ENCODE data around the gene INTS7. TPM values are rescaled to one million over a fixed set of nuclear protein-coding genes. Genes with fewer than 3 reads are reported as not detected.

Gene INTS7
- total and polyA plus RNA-seq, 7 donors = 4.4 to 13.2 (median 6.5) TPM

DNA sequence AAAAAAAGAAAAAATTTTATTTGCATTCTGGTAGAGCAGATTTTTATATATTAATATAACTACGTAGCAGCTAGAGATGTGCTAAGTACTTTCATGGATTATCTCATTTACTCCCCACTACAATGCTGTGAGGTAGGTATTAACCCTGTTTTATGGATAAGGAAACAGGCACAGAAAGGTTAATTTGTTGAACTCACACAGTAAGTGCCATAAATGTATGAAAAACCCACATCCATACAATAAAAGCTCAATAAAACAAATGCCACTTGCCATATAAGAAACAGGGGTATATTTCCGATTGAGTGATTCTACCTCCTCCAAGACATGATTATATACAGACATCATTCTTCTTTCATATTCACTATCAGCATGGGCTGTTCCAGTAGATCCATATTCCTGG lies 83.1 kb downstream of the INTS7 start:
- WGBS, 2 donors = 26 to 77% methylated on average over 2 of the region's 2 CpGs
- DNase-seq = no peak

GRCh38 chr1:211951856-211952255 lies 83.5 kb downstream of the INTS7 start:
- intact Hi-C loops (cut with DNase I) = no loop called here
- TF ChIP-seq POLR2AphosphoS5 (IDR thresholded peaks at IDR 0.05) (no peak), POLR2A (IDR thresholded peaks at IDR 0.05) (no peak), EP300 (IDR thresholded peaks at IDR 0.05) (no peak)
- TF ChIP-seq, protein P1, sequence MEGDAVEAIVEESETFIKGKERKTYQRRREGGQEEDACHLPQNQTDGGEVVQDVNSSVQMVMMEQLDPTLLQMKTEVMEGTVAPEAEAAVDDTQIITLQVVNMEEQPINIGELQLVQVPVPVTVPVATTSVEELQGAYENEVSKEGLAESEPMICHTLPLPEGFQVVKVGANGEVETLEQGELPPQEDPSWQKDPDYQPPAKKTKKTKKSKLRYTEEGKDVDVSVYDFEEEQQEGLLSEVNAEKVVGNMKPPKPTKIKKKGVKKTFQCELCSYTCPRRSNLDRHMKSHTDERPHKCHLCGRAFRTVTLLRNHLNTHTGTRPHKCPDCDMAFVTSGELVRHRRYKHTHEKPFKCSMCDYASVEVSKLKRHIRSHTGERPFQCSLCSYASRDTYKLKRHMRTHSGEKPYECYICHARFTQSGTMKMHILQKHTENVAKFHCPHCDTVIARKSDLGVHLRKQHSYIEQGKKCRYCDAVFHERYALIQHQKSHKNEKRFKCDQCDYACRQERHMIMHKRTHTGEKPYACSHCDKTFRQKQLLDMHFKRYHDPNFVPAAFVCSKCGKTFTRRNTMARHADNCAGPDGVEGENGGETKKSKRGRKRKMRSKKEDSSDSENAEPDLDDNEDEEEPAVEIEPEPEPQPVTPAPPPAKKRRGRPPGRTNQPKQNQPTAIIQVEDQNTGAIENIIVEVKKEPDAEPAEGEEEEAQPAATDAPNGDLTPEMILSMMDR (IDR thresholded peaks at IDR 0.05) = no peak
- Histone ChIP-seq H3K36me3 (peaks cover 0 to 14% (median 0%) of the 10 kb centered on the region in 4 donors), H3K4me3 (no peak overlapping the region), H3K9me3 (no peaks in the 10 kb centered on the region), H3K27me3 (no peaks in the 10 kb centered on the region), H3K4me1 (no peaks in the 10 kb centered on the region), H3K27ac (no peak overlapping the region)
- no peak for DNase-seq

More for the DNA sequence above, 83.1 kb downstream of the INTS7 start:
- Histone ChIP-seq H3K9me3 (no peaks in the 10 kb centered on the region), H3K4me3 (no peak overlapping the region), H3K27me3 (no peaks in the 10 kb centered on the region), H3K4me1 (no peaks in the 10 kb centered on the region), H3K36me3 (peaks cover 0 to 14% (median 0%) of the 10 kb centered on the region in 4 donors), H3K27ac (no peak overlapping the region)
- intact Hi-C loops (cut with DNase I) = no loop called here
- TF ChIP-seq EP300 (IDR thresholded peaks at IDR 0.05) (no peak), POLR2A (IDR thresholded peaks at IDR 0.05) (no peak), POLR2AphosphoS5 (IDR thresholded peaks at IDR 0.05) (no peak)
- TF ChIP-seq, protein P1 (IDR thresholded peaks at IDR 0.05) = no peak

GRCh38 chr1:211948377-211948776 lies 87.0 kb downstream of the INTS7 start:
- no peak for DNase-seq
- Histone ChIP-seq H3K36me3 (peaks cover 0 to 14% (median 0%) of the 10 kb centered on the region in 4 donors), H3K27me3 (no peaks in the 10 kb centered on the region), H3K4me1 (no peaks in the 10 kb centered on the region), H3K4me3 (no peak overlapping the region), H3K9me3 (no peaks in the 10 kb centered on the region), H3K27ac (no peak overlapping the region)
- 95 to 97% methylated on average over 5 of the region's 5 CpGs for WGBS, 2 donors
- TF ChIP-seq POLR2A (IDR thresholded peaks at IDR 0.05) = no peak
- TF ChIP-seq EP300 (IDR thresholded peaks at IDR 0.05) = no peak
- TF ChIP-seq, protein P1 (IDR thresholded peaks at IDR 0.05) = no peak
- TF ChIP-seq POLR2AphosphoS5 (IDR thresholded peaks at IDR 0.05) = no peak
- intact Hi-C loops (cut with DNase I) = loop anchor here (10.0 kb wide), 1 partner anchor 264 kb away; no protein-coding TSS in a partner anchor

DNA sequence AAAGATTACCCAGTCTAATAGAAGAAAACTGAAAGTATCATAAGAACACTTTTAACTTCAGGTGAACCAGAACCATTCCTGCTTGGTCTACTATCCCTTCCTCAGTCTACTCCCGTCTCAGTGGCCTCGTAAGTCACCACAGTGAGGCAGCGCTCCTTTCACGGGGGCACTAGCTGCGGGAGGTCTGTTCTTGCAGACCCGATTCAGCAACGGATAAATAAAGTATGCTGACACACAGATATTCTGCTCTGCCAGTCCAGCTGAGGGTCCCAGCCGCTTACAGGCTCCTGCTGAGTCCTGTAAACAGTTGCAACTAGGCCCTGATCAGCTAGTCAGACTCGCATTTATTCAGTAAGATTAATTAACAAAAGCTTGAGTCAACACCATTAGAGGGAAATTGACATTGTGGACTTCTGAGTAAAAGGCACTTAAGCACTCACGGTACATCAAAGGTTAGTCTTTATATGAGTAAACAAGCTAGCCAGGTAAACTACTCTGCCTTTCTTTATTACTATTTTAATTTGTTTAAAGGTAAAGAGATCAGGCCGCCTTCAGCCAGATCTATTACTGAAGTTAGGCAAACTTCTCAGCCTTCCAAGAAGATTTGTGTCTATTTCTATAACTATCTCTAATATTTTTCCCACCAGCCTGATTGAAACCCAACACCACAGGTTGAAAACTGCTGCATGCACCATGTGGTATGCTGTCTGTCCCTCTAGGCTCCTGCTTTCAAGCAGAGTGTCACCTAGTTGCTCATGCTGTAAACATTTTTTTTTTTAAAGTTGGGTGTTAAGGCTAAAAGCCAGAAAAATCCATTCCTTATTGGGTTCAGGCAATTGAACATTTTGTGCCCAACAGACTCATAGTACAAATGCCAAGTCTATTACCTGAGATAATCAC lies 87.7 kb downstream of the INTS7 start:
- Histone ChIP-seq H3K4me3 (no peak overlapping the region), H3K4me1 (no peaks in the 10 kb centered on the region), H3K9me3 (no peaks in the 10 kb centered on the region), H3K36me3 (peaks cover 0 to 14% (median 0%) of the 10 kb centered on the region in 4 donors), H3K27me3 (no peaks in the 10 kb centered on the region), H3K27ac (no peak overlapping the region)
- intact Hi-C loops (cut with DNase I) = loop anchor here (10.0 kb wide), 1 partner anchor 263 kb away; no protein-coding TSS in a partner anchor
- TF ChIP-seq POLR2A (IDR thresholded peaks at IDR 0.05) = no peak
- TF ChIP-seq EP300 (IDR thresholded peaks at IDR 0.05) = no peak
- TF ChIP-seq POLR2AphosphoS5 (IDR thresholded peaks at IDR 0.05) = no peak
- TF ChIP-seq, protein P1 (IDR thresholded peaks at IDR 0.05) = no peak
- no peak for DNase-seq
- WGBS, 2 donors = 44 to 74% methylated on average over 11 of the region's 11 CpGs

Measured in sigmoid colon (tissue), 7 donors.